Kidney glomerular epithelial cell (primary cell): ENCODE results near the gene CFAP210.
"Not testable (repeated sequence)": the region's sequence is repeated elsewhere in the genome, so short reads cannot be mapped to it uniquely, and the experiment has no call there.

Experiments used
- DNase-seq: peaks from one replicate; lab custom pipeline; 2025; lab: John Stamatoyannopoulos, UW

The CFAP210 gene

DNA sequence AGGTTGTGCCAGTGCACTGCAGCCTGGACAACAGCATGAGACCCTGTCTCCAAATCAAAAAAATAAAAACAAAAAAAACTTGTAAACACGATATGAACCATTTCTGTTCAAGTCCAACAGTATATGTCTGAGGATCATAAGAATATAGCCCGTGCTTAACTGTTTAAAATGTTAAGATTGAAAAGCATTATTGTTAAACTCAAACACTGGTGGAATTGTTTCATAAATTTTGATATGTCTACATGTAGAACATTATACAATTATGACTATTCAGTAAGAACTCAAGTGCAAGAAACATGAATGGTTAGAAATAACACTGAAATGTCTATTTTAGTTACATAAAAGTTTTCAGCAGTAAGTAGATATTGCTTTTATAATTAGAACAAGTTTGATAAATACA, 80.3 kb downstream of the CFAP210 start:
- no peak for DNase-seq

DNA sequence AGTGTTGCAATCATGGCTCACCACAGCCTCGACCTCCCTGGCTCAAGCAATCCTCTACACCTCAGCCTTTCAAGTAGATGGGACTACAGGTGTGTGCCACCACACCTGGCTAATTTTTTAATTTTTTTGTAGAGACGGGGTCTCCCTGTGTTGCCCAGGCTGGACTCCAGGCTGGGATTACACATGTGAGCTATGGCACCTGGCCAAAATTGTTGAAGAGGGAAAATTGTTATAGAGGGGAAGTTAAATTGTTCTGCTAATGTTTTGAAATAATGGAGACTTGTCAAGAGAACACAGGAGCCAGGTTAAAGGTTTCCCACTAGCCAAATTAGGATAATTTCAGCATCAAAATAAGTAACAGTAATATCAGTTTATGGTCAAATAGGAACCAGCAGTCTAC, 84.9 kb downstream of the CFAP210 start:
- DNase-seq = no peak

DNA sequence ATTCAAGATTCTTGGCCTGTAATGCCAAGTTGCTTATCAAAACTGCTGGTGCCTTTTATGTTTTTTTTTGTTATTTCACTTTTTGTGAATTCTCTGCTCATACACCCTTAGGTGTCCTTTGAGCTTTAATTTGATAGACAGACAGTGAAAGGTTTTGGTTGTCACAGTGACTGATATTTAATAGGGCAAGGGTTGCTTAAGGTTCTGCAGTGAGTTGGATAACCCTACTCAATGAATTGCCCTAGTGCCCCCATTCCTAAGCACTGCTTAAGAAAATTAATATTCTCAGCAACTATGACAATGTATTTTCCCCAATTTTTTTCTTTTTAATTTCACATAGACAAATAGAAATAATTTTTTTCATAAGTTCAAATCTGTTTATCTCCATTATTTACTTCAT, 94.6 kb downstream of the CFAP210 start:
- DNase-seq = no peak

DNA sequence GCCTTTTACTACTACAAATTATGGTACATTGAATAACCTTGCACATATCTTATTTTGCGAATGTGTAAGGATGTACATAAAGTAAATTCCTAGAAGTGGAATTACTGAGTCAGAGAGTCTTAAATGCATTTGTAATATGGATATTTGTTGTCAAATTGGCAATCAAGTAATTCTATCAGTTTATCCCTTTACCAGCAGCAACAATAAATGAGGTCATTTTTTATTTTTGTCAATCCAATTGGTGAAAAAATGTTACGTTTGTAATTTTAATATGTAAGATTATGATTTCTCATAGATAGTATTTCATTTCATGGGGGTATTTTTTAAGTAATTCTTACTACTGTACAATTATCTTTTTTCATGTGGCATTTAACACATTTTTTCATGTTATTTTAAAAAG, 95.2 kb downstream of the CFAP210 start:
- DNase-seq = no peak

DNA sequence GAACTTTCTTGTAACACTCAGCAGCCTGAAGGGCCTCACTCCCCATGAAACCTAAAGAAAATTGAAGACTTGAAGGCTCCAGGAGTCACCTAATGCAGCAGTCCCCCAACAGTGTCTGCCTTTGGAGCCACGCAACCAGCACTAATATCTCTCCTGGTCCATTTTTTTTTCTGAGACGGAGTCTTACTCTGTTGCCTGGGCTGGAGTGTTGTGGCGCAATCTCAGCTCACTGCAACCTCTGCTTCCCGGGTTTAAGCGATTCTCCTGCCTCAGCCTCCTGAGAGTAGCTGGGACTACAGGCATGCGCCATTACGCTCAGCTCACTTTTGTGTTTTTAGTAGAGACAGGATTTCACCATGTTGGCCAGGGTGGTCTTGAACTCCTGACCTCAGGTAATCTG, 97.7 kb downstream of the CFAP210 start:
- not testable (repeated sequence) for DNase-seq
